Measurements from ENCODE around the gene FOXO6. TPM values are rescaled to one million over a fixed set of nuclear protein-coding genes. Genes with fewer than 3 reads are reported as not detected.
A peak's percentile ranks its signal among the peaks of the same experiment; 100 is the strongest.

The FOXO6 gene
- total RNA-seq, 1 donor from 2014 or later, result not detected

DNA sequence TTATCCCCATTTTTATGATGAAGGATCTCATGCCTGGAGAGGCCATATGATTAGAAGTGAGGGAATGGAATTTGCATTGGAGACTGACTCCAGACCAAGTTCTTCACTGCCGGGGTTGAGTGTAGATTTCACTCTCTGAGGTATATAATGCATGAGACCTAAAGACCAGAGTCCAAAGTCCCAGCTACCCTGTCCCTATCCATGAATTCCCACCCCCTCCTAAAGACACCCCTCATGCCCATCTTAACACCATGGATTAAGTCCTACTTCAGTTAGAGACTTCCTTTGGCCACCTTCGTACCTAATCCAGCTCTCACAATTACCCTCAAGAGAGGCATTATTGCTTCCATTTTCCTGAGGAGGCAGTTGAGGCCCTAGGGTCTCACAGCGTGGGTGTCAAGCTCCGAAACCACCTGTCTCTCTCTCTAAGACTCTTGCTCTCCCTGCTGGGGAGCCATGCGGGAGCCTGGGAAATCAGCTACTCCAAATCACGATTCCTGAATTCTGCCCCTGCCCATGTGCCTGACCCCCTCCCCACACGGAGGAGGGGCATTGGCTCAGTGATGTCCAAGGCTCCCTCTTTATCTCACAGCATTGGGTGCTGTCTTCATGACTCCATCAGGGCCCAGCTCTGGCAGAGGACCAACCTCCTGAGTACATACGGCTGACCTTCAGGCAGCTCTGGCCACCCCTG, 11.7 kb upstream of the FOXO6 start:
- DNase-seq (ENCODE audit: low spot score), result peak; percentile 64

GRCh38 chr1:41350055-41350378, 11.2 kb upstream of the FOXO6 start:
- DNase-seq (ENCODE audit: low spot score), result peak; percentile 41

GRCh38 chr1:41351262-41352151, 9.7 kb upstream of the FOXO6 start:
- peak; percentile 68 for DNase-seq (ENCODE audit: low spot score)

DNA sequence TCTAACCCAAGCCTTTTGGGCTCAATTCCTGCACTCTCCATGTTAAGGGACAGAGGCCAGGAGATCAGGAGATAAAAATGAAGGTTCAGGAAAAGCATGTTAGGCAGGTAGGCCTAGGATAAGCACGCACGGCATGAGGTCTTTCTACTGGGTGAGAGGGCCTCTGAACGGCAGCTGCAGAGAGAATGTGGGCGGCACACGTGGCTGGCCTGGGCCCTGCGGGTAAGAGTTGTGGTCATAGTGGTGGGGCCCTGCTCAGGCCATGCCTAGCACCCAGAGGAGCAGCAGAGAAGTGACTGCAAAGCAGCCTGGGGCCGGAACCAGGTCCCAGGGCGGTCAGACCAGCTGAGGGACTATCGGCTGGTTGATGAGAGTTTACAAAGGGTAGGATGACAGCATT, 7.5 kb upstream of the FOXO6 start:
- DNase-seq (ENCODE audit: low spot score), result peak; percentile 39

DNA sequence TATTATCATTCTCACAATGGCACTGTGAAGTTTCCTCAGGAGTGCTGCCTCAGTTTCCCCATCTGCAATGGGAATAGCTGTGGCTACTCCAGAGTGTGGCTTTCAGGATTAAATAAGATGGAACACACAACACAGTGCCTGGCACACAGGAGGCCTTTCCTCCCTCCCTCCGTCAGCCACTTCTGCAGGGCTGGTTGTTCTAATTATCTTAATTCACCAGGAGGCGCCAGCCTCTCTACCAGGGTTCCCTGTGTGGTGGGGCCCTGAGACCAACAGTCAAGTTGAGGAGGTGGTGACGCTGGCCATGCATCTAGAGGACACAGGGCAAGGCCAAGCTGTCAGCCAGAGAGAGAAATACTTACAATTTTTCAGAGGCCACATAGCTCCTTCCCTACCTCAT, 6.3 kb upstream of the FOXO6 start:
- peak; percentile 37 for DNase-seq (ENCODE audit: low spot score)

- DNase-seq (ENCODE audit: low spot score), result peak; percentile 77
These were observed 5.9 kb upstream of the FOXO6 start for GRCh38 chr1:41355356-41355755.

GRCh38 chr1:41355761-41356160, 5.5 kb upstream of the FOXO6 start:
- peak; percentile 47 for DNase-seq (ENCODE audit: low spot score)

GRCh38 chr1:41356752-41357151, 4.5 kb upstream of the FOXO6 start:
- DNase-seq (ENCODE audit: low spot score), result peak; percentile 8

DNA sequence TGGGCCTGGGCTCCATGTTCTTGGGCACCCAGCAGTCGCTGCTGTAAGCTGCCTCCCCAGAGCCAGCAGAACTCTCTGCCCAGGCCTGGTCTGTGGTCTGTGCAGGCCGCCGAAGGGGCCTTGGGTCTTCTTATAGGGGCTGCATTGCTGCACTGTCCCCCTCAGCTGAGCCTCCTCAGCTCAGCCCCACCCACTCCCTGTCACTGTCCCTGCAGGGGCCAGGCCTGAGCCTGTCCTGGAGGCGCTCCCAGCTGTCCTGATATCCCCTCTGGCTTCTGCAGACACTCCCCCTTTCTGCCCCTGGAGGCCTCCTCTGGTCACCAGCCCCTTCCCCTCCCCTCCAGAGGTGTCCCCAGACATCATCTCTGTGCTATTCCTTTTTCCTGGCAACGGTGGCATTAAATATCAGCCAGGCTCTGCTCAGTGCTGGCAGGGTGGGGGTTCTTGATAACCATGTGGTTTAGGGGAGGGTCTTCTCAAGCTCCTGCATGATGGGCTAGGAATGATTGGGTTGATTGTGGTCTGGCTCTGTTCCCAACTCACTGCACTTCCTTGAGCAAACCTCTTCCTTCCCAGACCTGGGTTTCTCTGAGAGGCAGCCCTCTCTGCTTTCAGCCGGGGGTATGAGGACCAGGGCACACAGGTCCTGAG, 3.7 kb upstream of the FOXO6 start:
- DNase-seq (ENCODE audit: low spot score), result peak; percentile 59

- DNase-seq (ENCODE audit: low spot score), result peak; percentile 79
These were observed 2.9 kb upstream of the FOXO6 start for GRCh38 chr1:41358131-41359021.

GRCh38 chr1:41359211-41360073, 1.8 kb upstream of the FOXO6 start:
- DNase-seq (ENCODE audit: low spot score), result peak; percentile 67

DNA sequence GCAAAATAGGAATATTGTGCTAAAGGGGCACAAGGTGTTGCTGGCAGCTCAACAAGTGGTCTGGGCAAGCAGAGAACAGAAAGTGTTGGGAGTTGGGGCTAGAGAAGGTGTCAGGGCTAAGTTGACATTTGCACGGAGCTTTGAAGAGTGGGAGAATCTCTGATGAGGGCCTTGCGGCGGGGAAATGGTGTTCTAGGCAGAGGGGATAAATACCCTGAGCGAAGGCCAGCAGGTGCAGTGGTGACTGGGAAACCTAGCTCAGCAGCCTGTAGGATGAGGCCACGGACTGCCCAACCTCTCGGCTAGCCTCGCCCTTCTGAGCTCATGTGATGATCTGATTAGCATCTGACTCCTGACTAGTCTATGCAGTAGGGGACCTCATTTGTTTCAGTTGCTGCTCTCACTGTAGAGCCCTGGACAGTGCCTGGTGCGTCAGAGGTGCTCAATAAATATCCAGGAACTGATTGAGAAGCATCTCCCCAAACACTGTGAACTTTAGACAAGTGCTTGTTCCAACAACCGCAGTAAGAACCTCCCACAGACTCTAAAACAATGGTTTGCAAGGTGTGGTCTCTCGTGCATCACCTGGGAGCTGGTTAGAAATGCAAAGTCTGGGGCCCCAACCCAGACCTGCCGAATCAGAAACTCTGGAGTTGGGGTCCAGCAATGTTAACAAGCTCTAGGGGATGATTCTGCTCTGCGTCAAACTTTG, 1.0 kb upstream of the FOXO6 start:
- peak; percentile 69 for DNase-seq (ENCODE audit: low spot score)

DNA sequence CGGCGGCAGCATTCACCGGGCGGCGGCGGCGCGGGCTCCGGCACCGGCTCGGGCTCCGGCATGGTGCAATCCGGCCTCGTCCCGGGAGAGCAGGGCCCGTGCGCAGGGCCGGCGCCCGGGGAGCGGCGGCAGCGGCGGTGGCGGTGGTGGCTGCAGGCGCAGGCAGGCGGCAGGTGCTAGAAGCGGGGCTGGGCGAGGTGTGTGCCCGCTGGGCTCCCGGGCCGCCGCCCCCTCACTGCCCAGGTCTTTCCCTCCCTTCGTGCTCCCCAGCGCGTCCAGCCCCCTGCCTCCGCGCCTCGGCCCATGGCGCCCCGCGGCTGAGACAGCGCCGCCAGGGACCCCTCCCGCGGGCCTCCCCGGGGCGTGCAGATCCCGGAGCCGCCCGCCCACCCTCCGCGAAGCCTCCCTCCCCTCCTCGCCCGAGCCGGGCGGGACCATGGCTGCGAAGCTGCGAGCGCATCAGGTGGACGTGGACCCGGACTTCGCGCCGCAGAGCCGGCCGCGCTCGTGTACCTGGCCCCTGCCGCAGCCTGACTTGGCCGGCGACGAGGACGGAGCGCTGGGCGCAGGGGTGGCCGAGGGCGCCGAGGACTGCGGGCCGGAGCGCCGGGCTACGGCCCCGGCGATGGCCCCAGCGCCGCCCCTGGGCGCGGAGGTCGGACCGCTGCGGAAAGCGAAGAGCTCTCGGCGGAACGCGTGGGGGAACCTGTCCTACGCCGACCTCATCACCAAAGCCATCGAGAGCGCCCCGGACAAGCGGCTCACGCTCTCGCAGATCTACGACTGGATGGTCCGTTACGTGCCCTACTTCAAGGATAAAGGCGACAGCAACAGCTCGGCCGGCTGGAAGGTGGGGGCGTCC, 492 bp downstream of the FOXO6 start:
- no peak for DNase-seq (ENCODE audit: low spot score)

- DNase-seq (ENCODE audit: low spot score), result no peak
These were observed 1.1 kb downstream of the FOXO6 start for GRCh38 chr1:41362357-41362721.

DNA sequence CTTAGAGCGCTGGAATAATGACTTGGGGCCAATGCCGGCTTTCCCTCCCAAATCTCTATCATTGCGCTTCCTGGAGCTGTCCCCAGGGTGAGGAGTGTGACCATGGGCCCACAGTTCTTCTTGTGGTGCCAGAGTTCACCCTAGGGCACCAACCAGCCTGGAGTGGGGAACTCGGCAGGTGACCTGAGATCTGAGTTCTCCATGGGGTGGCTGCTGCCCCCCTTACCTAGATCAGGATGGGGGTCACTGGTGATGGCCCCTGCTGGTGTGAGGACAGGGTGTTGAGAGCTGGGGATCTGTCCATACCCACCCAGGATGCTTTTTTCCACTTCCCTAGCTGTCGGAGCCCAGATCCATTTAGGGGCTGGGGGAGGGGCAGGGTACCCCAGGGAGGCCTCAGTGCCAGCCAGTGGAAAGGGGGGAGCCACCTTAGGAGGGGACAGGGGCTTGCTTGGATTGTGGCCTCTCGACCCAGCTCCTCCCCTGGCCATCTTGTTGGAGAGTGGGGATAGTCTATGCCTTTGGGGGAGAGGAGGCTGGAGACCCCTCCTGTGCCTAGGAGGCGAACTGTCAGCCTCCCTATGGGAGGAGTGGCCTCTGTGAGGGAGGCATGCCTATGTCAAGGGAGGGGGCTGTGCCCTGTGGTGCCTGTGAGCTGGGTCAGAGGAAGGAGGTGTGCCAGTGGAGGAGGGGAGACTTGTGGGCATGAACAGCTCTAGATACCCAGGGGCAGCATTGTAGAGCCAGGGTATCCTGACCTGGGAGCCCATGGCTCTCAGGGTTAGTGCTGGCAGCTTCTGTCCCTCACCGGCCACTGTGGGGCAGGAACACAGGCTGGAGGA, 1.7 kb downstream of the FOXO6 start:
- no peak for DNase-seq (ENCODE audit: low spot score)

GRCh38 chr1:41363591-41364320, 2.5 kb downstream of the FOXO6 start:
- no peak for DNase-seq (ENCODE audit: low spot score)
